Measurements from ENCODE around the gene COL23A1.

The COL23A1 gene

GRCh38 chr5:178204182-178204934, 385.8 kb downstream of the COL23A1 start, which contains the start of gene HNRNPAB:
Gene HNRNPAB, plus strand, starts transcription at chr5:178204533. Its CDS starts 305 bp downstream, at chr5:178204838.
- TF ChIP-seq CTCF (IDR thresholded peaks at IDR 0.05; ENCODE audit: borderline replicate concordance, control extremely low read depth, extremely low read depth, insufficient read depth, missing control alignments) = no peak
- in situ Hi-C loops (cut with MboI; ENCODE audit: low sequenced_read_pairs, unreplicated experiment) = no loop called here
- DNase-seq (ENCODE audit: low spot score) = peak; percentile 99

DNA sequence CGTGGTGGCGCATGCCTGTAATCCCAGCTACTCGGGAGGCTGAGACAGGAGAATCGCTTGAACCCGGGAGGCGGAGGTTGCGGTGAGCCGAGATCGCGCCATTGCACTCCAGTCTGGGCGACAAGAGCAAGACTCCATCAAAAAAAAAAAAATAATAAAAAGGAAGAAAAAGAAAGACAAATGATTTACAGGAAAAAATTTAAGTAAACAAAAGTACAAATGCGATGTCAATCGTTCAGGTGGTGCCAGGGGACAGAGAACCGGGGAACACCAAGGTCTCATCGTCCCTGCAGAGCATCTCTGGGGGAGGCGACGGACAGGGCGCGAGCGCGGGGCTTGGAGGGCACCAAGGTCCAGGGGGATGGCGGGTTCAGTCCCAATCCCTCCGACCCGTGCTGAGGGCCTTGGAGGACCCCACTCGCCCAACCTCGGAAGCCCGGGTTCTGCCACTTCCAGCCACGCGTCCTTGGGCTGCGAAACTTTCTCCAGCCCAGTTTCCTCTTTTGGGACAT, 386.5 kb downstream of the COL23A1 start:
- no peak for TF ChIP-seq CTCF (IDR thresholded peaks at IDR 0.05; ENCODE audit: borderline replicate concordance, control extremely low read depth, extremely low read depth, insufficient read depth, missing control alignments)
- peak; percentile 75 for DNase-seq (ENCODE audit: low spot score)
- in situ Hi-C loops (cut with MboI; ENCODE audit: low sequenced_read_pairs, unreplicated experiment) = no loop called here

- no peak for TF ChIP-seq CTCF (IDR thresholded peaks at IDR 0.05; ENCODE audit: borderline replicate concordance, control extremely low read depth, extremely low read depth, insufficient read depth, missing control alignments)
- in situ Hi-C loops (cut with MboI; ENCODE audit: low sequenced_read_pairs, unreplicated experiment) = no loop called here
- DNase-seq (ENCODE audit: low spot score) = no peak
These were observed 387.7 kb downstream of the COL23A1 start for GRCh38 chr5:178202541-178202940.

GRCh38 chr5:178201927-178202235, 388.3 kb downstream of the COL23A1 start:
- in situ Hi-C loops (cut with MboI; ENCODE audit: low sequenced_read_pairs, unreplicated experiment) = no loop called here
- TF ChIP-seq CTCF (IDR thresholded peaks at IDR 0.05; ENCODE audit: borderline replicate concordance, control extremely low read depth, extremely low read depth, insufficient read depth, missing control alignments) = no peak
- no peak for DNase-seq (ENCODE audit: low spot score)

DNA sequence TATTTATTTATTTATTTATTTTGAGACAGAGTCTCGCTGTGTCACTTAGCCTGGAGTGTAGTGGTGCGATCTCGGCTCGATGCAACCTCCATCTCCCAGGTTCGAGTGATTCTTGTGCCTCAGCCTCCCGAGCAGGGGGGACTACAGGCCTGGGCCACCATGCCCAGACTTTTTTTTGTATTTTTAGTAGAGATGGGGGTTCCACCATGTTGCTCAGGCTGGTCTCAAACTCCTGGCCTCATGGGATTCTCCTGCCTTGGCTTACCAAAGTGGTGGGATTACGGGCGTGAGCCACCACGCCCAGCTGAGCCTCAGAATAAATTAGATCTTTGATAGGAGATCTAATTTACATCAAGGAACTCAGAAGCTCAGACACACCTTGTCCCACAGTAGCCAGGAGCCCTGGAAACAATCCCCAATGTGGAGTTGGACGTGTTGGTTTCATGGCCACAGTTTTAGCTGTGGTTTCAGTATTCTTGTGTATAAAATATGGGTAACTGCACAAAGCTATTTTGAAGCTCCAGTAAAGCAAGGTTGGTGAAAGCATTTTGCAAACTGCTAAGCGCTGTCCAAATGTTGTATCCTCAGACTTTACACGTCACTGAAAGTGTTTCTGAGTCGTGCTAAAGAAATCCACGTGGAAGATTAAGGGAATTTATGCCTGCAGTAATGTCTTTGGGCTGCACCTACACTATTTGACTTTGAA, 388.8 kb downstream of the COL23A1 start:
- no peak for DNase-seq (ENCODE audit: low spot score)
- in situ Hi-C loops (cut with MboI; ENCODE audit: low sequenced_read_pairs, unreplicated experiment) = no loop called here
- no peak for TF ChIP-seq CTCF (IDR thresholded peaks at IDR 0.05; ENCODE audit: borderline replicate concordance, control extremely low read depth, extremely low read depth, insufficient read depth, missing control alignments)

GRCh38 chr5:178199581-178200434, 390.4 kb downstream of the COL23A1 start:
- in situ Hi-C loops (cut with MboI; ENCODE audit: low sequenced_read_pairs, unreplicated experiment) = no loop called here
- DNase-seq (ENCODE audit: low spot score) = no peak
- no peak for TF ChIP-seq CTCF (IDR thresholded peaks at IDR 0.05; ENCODE audit: borderline replicate concordance, control extremely low read depth, extremely low read depth, insufficient read depth, missing control alignments)
